ENCODE measurements around the gene LIMA1.

Gene LIMA1

DNA sequence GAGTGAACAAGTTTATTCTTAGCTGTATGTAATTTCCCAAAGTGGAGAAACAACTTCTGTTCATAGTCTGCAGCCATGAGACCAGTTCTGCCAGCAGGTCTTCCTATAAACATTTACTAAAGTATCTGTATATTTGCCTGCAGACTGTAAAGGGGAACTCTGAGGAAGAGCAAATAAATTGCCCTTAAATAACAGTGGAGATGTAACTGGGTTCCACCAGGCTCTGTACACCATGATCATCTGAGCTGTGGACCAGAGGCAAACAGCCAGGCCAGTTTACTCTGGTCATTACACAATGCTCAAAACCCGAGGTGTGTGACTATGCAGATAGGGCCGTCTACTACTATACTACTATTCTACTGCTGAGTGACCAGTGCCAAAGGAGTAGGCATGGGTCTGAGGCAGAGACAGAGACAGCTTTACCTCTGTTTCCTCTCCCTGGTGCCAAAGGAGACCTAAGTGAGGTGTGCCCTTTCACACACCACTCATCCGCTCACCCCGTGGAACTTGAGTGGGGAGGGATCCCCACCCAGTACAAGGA, 95.0 kb downstream of the LIMA1 start:
- WGBS, 2 experiments (ENCODE audit: insufficient coverage in 2 of 2): 50 to 100% methylated on average over 1 of the region's 4 CpGs
- peaks cover 16% of the 10 kb centered on the region for H3K4me1 ChIP-seq (ENCODE audit: control insufficient read depth, insufficient read depth, low read length, poor library complexity, severe bottlenecking)
- H3K9me3 ChIP-seq (ENCODE audit: control insufficient read depth, low read length): no peaks in the 10 kb centered on the region
- H3K4me3 ChIP-seq (ENCODE audit: extremely low read depth, insufficient read depth, low read length, poor library complexity, severe bottlenecking): no peak overlapping the region
- H3K27ac ChIP-seq (ENCODE audit: low read depth, low read length, severe bottlenecking): no peak overlapping the region
- peaks cover 76% of the 10 kb centered on the region for H3K36me3 ChIP-seq (ENCODE audit: control insufficient read depth, insufficient read depth, low read length)

DNA sequence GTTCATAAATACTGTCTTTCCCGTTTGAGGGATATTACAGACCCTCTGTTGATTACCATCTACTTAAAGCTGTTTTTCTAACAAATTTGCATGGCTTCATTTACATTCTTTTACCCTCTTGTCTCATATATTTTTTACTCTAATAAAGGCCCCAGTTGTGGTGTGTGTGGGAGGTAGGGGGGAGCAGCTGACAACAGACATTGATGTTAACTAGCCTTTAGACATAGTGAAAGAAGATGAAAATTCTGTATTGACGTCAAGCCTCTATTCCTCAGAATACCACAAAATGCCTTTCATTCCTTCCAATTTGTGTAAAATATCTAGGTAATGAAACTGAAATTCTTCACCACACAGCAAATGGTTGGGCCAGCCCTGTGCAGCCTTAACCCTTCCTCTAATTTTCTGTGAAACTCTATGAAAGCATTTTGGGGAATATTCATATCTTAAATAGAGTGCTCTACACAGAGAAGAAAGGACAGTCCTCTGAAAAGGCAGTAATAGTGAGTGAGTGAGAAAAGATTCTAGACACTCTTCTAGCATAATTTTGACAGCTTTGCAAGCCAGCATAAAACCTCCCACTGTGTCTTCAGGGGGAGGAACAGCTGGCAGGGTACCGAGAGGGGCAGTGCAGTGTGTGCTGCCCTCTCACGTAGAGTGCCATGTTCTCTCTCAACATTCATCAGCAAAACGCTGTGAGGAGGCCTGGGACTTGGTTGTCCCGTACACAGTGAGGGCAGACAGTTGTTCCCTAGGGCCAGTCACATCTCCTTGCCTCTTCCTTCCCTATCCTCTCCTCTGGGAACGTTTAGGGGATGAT, 96.0 kb downstream of the LIMA1 start:
- no peaks in the 10 kb centered on the region for H3K9me3 ChIP-seq (ENCODE audit: control insufficient read depth, low read length)
- peaks cover 16% of the 10 kb centered on the region for H3K4me1 ChIP-seq (ENCODE audit: control insufficient read depth, insufficient read depth, low read length, poor library complexity, severe bottlenecking)
- 80 to 87% methylated on average over 1 to 4 of the region's 7 CpGs for WGBS, 2 experiments (ENCODE audit: insufficient coverage in 2 of 2)
- no peak overlapping the region for H3K4me3 ChIP-seq (ENCODE audit: extremely low read depth, insufficient read depth, low read length, poor library complexity, severe bottlenecking)
- no peak overlapping the region for H3K27ac ChIP-seq (ENCODE audit: low read depth, low read length, severe bottlenecking)
- peaks cover 75% of the 10 kb centered on the region for H3K36me3 ChIP-seq (ENCODE audit: control insufficient read depth, insufficient read depth, low read length)

GRCh38 chr12:50186681-50187080, 96.6 kb downstream of the LIMA1 start:
- no peak overlapping the region for H3K4me3 ChIP-seq (ENCODE audit: extremely low read depth, insufficient read depth, low read length, poor library complexity, severe bottlenecking)
- no peaks in the 10 kb centered on the region for H3K9me3 ChIP-seq (ENCODE audit: control insufficient read depth, low read length)
- H3K36me3 ChIP-seq (ENCODE audit: control insufficient read depth, insufficient read depth, low read length): peaks cover 75% of the 10 kb centered on the region
- H3K4me1 ChIP-seq (ENCODE audit: control insufficient read depth, insufficient read depth, low read length, poor library complexity, severe bottlenecking): peaks cover 16% of the 10 kb centered on the region
- no peak overlapping the region for H3K27ac ChIP-seq (ENCODE audit: low read depth, low read length, severe bottlenecking)
- no CpG with 5 or more reads among the region's 1 CpG for WGBS, 2 experiments (ENCODE audit: insufficient coverage in 2 of 2)

DNA sequence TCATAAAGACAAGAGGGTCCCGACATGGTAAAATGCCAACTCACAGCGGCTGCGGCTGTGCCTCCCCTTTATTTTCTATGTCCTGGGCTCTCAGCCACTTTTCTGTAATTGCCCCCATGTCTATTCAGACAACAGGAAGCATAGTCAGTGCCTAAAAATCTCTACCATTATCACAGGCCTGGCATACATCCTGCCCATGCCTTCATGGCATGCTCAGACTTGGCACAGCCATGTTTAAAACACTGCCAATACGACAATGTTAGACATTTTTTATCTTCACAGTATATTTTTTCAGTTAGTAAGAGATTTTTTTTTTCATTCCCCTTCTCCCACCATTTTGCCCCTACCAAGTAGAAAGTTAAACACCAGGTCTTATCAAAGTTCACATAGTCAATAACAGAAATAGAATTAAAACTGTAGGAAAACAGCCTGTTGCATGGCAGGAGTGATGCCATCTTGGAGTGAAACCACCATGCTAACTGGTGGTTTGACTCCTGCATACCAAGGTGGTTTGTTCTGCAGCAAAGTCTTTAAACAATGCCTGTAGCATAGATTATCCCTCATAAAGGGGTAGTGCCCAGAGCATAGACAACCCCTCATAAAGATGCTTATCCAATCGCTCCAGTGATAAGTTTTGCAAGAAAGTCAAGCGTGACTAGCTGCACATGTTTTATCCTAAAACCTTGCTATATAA, 97.2 kb downstream of the LIMA1 start:
- H3K4me1 ChIP-seq (ENCODE audit: control insufficient read depth, insufficient read depth, low read length, poor library complexity, severe bottlenecking): peaks cover 16% of the 10 kb centered on the region
- no peak overlapping the region for H3K4me3 ChIP-seq (ENCODE audit: extremely low read depth, insufficient read depth, low read length, poor library complexity, severe bottlenecking)
- 89 to 99% methylated on average over 4 to 5 of the region's 6 CpGs for WGBS, 2 experiments (ENCODE audit: insufficient coverage in 2 of 2)

GRCh38 chr12:50185301-50185895, 97.9 kb downstream of the LIMA1 start:
- H3K36me3 ChIP-seq (ENCODE audit: control insufficient read depth, insufficient read depth, low read length): peaks cover 78% of the 10 kb centered on the region
- H3K4me1 ChIP-seq (ENCODE audit: control insufficient read depth, insufficient read depth, low read length, poor library complexity, severe bottlenecking): peaks cover 16% of the 10 kb centered on the region
- no peak overlapping the region for H3K27ac ChIP-seq (ENCODE audit: low read depth, low read length, severe bottlenecking)
- WGBS, 2 experiments (ENCODE audit: insufficient coverage in 2 of 2): 94 to 99% methylated on average over 4 of the region's 4 CpGs
- H3K9me3 ChIP-seq (ENCODE audit: control insufficient read depth, low read length): no peaks in the 10 kb centered on the region
- no peak overlapping the region for H3K4me3 ChIP-seq (ENCODE audit: extremely low read depth, insufficient read depth, low read length, poor library complexity, severe bottlenecking)

More for the DNA sequence above, 97.2 kb downstream of the LIMA1 start:
- Histone ChIP-seq H3K36me3 (ENCODE audit: control insufficient read depth, insufficient read depth, low read length) (peaks cover 77% of the 10 kb centered on the region), H3K9me3 (ENCODE audit: control insufficient read depth, low read length) (no peaks in the 10 kb centered on the region), H3K27ac (ENCODE audit: low read depth, low read length, severe bottlenecking) (no peak overlapping the region)

GRCh38 chr12:50184261-50184660, 99.1 kb downstream of the LIMA1 start:
- H3K4me3 ChIP-seq (ENCODE audit: extremely low read depth, insufficient read depth, low read length, poor library complexity, severe bottlenecking): no peak overlapping the region
- peaks cover 81% of the 10 kb centered on the region for H3K36me3 ChIP-seq (ENCODE audit: control insufficient read depth, insufficient read depth, low read length)
- no peak overlapping the region for H3K27ac ChIP-seq (ENCODE audit: low read depth, low read length, severe bottlenecking)
- H3K9me3 ChIP-seq (ENCODE audit: control insufficient read depth, low read length): no peaks in the 10 kb centered on the region
- WGBS, 2 experiments (ENCODE audit: insufficient coverage in 2 of 2): 95 to 96% methylated on average over 5 of the region's 5 CpGs
- H3K4me1 ChIP-seq (ENCODE audit: control insufficient read depth, insufficient read depth, low read length, poor library complexity, severe bottlenecking): peaks cover 16% of the 10 kb centered on the region

- H3K27ac ChIP-seq (ENCODE audit: low read depth, low read length, severe bottlenecking): no peak overlapping the region
- peaks cover 15% of the 10 kb centered on the region for H3K4me1 ChIP-seq (ENCODE audit: control insufficient read depth, insufficient read depth, low read length, poor library complexity, severe bottlenecking)
- no peaks in the 10 kb centered on the region for H3K9me3 ChIP-seq (ENCODE audit: control insufficient read depth, low read length)
- H3K4me3 ChIP-seq (ENCODE audit: extremely low read depth, insufficient read depth, low read length, poor library complexity, severe bottlenecking): no peak overlapping the region
- peaks cover 78% of the 10 kb centered on the region for H3K36me3 ChIP-seq (ENCODE audit: control insufficient read depth, insufficient read depth, low read length)
These were observed 100.9 kb downstream of the LIMA1 start for GRCh38 chr12:50182461-50182860.

- 90 to 98% methylated on average over 4 of the region's 4 CpGs for WGBS, 2 experiments (ENCODE audit: insufficient coverage in 2 of 2)
- H3K36me3 ChIP-seq (ENCODE audit: control insufficient read depth, insufficient read depth, low read length): peaks cover 78% of the 10 kb centered on the region
- H3K4me1 ChIP-seq (ENCODE audit: control insufficient read depth, insufficient read depth, low read length, poor library complexity, severe bottlenecking): peaks cover 11% of the 10 kb centered on the region
- no peaks in the 10 kb centered on the region for H3K9me3 ChIP-seq (ENCODE audit: control insufficient read depth, low read length)
- no peak overlapping the region for H3K4me3 ChIP-seq (ENCODE audit: extremely low read depth, insufficient read depth, low read length, poor library complexity, severe bottlenecking)
- H3K27ac ChIP-seq (ENCODE audit: low read depth, low read length, severe bottlenecking): no peak overlapping the region
These were observed 101.6 kb downstream of the LIMA1 start for GRCh38 chr12:50181691-50182090.

DNA sequence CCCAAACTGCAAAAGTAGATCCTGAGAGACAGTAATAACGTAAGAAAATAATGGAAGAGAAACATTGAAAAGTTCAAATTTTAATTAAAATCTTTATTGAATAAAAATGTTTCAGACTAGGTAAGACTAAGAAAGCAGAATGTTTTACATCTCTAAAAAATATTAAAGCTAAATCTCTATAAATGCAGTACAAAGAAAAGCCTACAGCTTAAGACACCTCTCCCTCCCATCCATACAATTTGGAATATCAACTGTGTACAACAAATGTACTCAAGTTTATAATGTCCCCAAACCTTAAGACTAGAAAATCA, 107.6 kb downstream of the LIMA1 start:
- peaks cover 28% of the 10 kb centered on the region for H3K36me3 ChIP-seq (ENCODE audit: control insufficient read depth, insufficient read depth, low read length)
- H3K9me3 ChIP-seq (ENCODE audit: control insufficient read depth, low read length): no peaks in the 10 kb centered on the region
- no peaks in the 10 kb centered on the region for H3K4me1 ChIP-seq (ENCODE audit: control insufficient read depth, insufficient read depth, low read length, poor library complexity, severe bottlenecking)
- WGBS, 2 experiments (ENCODE audit: insufficient coverage in 2 of 2): no CpG with 5 or more reads among the region's 1 CpG
- no peak overlapping the region for H3K27ac ChIP-seq (ENCODE audit: low read depth, low read length, severe bottlenecking)
- H3K4me3 ChIP-seq (ENCODE audit: extremely low read depth, insufficient read depth, low read length, poor library complexity, severe bottlenecking): no peak overlapping the region

DNA sequence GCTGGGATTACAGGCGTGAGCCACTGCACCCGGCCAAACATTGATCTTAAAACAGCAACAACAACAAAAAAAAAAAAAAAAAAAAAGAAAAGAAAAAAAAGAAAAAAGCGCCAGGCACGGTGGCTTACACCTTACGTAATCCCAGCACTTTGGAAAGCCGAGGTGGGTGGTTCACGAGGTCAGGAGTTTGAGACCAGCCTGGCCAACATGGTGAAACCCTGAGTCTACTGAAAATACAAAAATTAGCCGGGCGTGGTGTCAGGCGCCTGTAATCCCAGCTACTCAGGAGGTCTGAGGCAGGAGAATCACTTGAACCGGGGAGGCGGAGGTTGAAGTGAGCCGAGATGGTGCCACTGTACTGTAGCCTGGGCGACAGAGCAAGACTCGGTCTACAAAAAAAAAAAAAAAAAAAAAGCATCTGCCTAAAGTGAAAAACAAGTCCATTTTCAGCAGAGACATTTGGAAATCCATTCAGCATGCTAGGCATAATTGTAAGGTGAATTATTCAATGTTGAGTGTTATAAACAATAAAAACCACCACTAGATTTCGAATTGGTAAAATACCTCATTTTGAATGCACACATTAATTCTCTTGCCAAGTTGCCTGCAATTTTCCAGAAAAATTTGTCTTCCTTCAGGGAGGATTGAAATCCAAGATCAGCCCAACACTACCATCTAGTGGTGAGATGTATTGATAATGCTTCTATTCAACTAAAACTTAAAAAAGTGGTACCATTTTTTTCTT, 108.2 kb downstream of the LIMA1 start:
- peaks cover 23% of the 10 kb centered on the region for H3K36me3 ChIP-seq (ENCODE audit: control insufficient read depth, insufficient read depth, low read length)
- no peak overlapping the region for H3K4me3 ChIP-seq (ENCODE audit: extremely low read depth, insufficient read depth, low read length, poor library complexity, severe bottlenecking)
- H3K9me3 ChIP-seq (ENCODE audit: control insufficient read depth, low read length): peaks cover under 1% of the 10 kb centered on the region
- no peaks in the 10 kb centered on the region for H3K4me1 ChIP-seq (ENCODE audit: control insufficient read depth, insufficient read depth, low read length, poor library complexity, severe bottlenecking)
- 97% methylated on average over 8 to 12 of the region's 16 CpGs for WGBS, 2 experiments (ENCODE audit: insufficient coverage in 2 of 2)
- H3K27ac ChIP-seq (ENCODE audit: low read depth, low read length, severe bottlenecking): no peak overlapping the region

Data from mesodermal cell (in vitro differentiated cells).